A549 (cell line): ENCODE measurements around the gene COX19. TPM values are rescaled to one million over a fixed set of nuclear protein-coding genes. Genes with fewer than 3 reads are reported as not detected.
A peak's percentile ranks its signal among the peaks of the same experiment; 100 is the strongest.
"Not testable (repeated sequence)": the region's sequence is repeated elsewhere in the genome, so short reads cannot be mapped to it uniquely, and the experiment has no call there.

Source experiments
- ATAC-seq, 2 experiments: fragments of 200-7000 bp in 1 of 2; fragments of >200 bp in 1 of 2; cut with Nextera tagmentation in 1 of 2; cut with Tn5 transposase in 1 of 2; 3 replicates each; pipeline versions ENCODE4 v1.8.0 to v1.9.1; 2018 to 2020; ENCODE audit warnings: mild to moderate bottlenecking in 1 of 2, moderate library complexity in 1 of 2
- CTCF ChIA-PET: fragments of 300-600 bp; sonication (Branson Sonifier 250); formaldehyde crosslinking; extraction: SDS; loops from one replicate; lab custom pipeline; 2021; ENCODE audit warnings: antibody characterized with exemption, inconsistent platforms; lab: Yijun Ruan, JAX
- POLR2A ChIA-PET: fragments of 350-600 bp; formaldehyde crosslinking; extraction: SDS; loops from one replicate; lab custom pipeline; 2021; ENCODE audit warnings: antibody characterized with exemption, inconsistent platforms; lab: Yijun Ruan, JAX
- DNase-seq, 2 experiments: peaks; one replicate each; pipeline versions ENCODE4 v3.0.0 to v3.0.0-alpha.2; 2011 to 2016; ENCODE audit warnings: low read depth in 1 of 2, low spot score in 1 of 2
- FAIRE-seq: peaks from 2 replicates; lab custom pipeline; 2011; peaks lifted over from hg19 to GRCh38; lab: Jason Lieb, UNC
- H3K27ac ChIP-seq, 2 experiments: fragments of >200 bp; sonication (Bioruptor Twin); formaldehyde crosslinking; 3 replicates each; pipeline ENCODE4 v1.5.1; 2016 to 2017
- H3K4me1 ChIP-seq: fragments of >200 bp; sonication (Bioruptor Twin); formaldehyde crosslinking; 3 replicates; pipeline ENCODE4 v1.6.1; 2016
- H3K4me2 ChIP-seq: fragments of >200 bp; sonication (Bioruptor Twin); formaldehyde crosslinking; 3 replicates; pipeline ENCODE4 v1.6.1; 2016
- H3K4me3 ChIP-seq: fragments of >200 bp; sonication (Bioruptor Twin); formaldehyde crosslinking; 3 replicates; pipeline ENCODE4 v1.5.1; 2016
- H3K9me3 ChIP-seq: fragments of >200 bp; sonication (Bioruptor Twin); formaldehyde crosslinking; 3 replicates; pipeline ENCODE4 v1.6.1; 2016
- CBX2 ChIP-seq: fragments of 200-600 bp; sonication (generic); IDR thresholded peaks from 2 replicates; pipeline ENCODE4 v1.6.1; 2016; ENCODE audit warnings: low read depth, mild to moderate bottlenecking, borderline replicate concordance
- CHD4 ChIP-seq: fragments of 200-600 bp; sonication (generic); IDR thresholded peaks from 2 replicates; pipeline ENCODE4 v1.6.1; 2016; ENCODE audit warnings: antibody characterized with exemption, mild to moderate bottlenecking, borderline replicate concordance
- ESRRA ChIP-seq: fragments of 150-350 bp; IDR thresholded peaks from 2 replicates; pipeline ENCODE4 v1.6.1; 2014; ENCODE audit warnings: mild to moderate bottlenecking, low read length, borderline replicate concordance
- FOXS1 ChIP-seq: fragments of 250-450 bp; sonication (Bioruptor Pico); IDR thresholded peaks from 2 replicates; pipeline ENCODE4 v1.5.0; 2020; ENCODE audit warnings: mild to moderate bottlenecking, moderate library complexity
- HEYL ChIP-seq: fragments of 250-450 bp; sonication (Bioruptor Pico); IDR thresholded peaks from 2 replicates; pipeline ENCODE4 v1.8.0; 2021; ENCODE audit warnings: mild to moderate bottlenecking, moderate library complexity
- HOXB13 ChIP-seq: fragments of 250-450 bp; sonication (Bioruptor Pico); IDR thresholded peaks from 2 replicates; pipeline ENCODE4 v1.5.0; 2020; ENCODE audit warnings: low read depth, mild to moderate bottlenecking, moderate library complexity
- HOXB5 ChIP-seq: fragments of 250-450 bp; sonication (Bioruptor Pico); IDR thresholded peaks from 2 replicates; pipeline ENCODE4 v1.5.0; 2020; ENCODE audit warnings: mild to moderate bottlenecking, moderate library complexity
- JUN ChIP-seq, 2 experiments: fragments of >200 bp; sonication (Bioruptor Twin); formaldehyde crosslinking; IDR thresholded peaks; 2 replicates in 1 of 2; 3 replicates in 1 of 2; pipeline ENCODE4 v1.6.1; 2016 to 2017
- JUNB ChIP-seq: fragments of >200 bp; sonication (Bioruptor Twin); formaldehyde crosslinking; IDR thresholded peaks from 2 replicates; pipeline ENCODE4 v1.6.1; 2016
- MAZ ChIP-seq: fragments of 150-350 bp; IDR thresholded peaks from 2 replicates; pipeline ENCODE4 v1.6.1; 2014; ENCODE audit warnings: antibody characterized with exemption, low read depth, low read length, borderline replicate concordance
- MYC ChIP-seq: IDR thresholded peaks from 2 replicates; pipeline ENCODE4 v1.6.1; 2012; ENCODE audit warnings: mild to moderate bottlenecking, inconsistent platforms, low read length, improper control_type of control experiment, borderline replicate concordance
- NPAS2 ChIP-seq: fragments of 250-450 bp; sonication (Bioruptor Pico); IDR thresholded peaks from 2 replicates; pipeline ENCODE4 v1.8.0; 2022; ENCODE audit warnings: mild to moderate bottlenecking, moderate library complexity, borderline replicate concordance
- RCOR1 ChIP-seq: fragments of 150-350 bp; IDR thresholded peaks from 2 replicates; pipeline ENCODE4 v1.6.1; 2014; ENCODE audit warnings: antibody characterized with exemption, low read length, low read depth
- RFX5 ChIP-seq: fragments of 450-650 bp; IDR thresholded peaks from 2 replicates; pipeline ENCODE4 v1.7.1; 2014; ENCODE audit warnings: antibody characterized with exemption, mild to moderate bottlenecking, moderate library complexity
- SREBF2 ChIP-seq: fragments of 450-650 bp; IDR thresholded peaks from 2 replicates; pipeline ENCODE4 v1.6.1; 2014; ENCODE audit warnings: mild to moderate bottlenecking, moderate library complexity
- TFCP2L1 ChIP-seq: fragments of 250-450 bp; sonication (Bioruptor Pico); IDR thresholded peaks from 2 replicates; pipeline ENCODE4 v1.5.0; 2021; ENCODE audit warnings: mild to moderate bottlenecking
- ZNF302 ChIP-seq: fragments of 250-450 bp; sonication (Bioruptor Pico); IDR thresholded peaks from 2 replicates; pipeline ENCODE4 v1.9.0; 2021; ENCODE audit warnings: inconsistent platforms, mild to moderate bottlenecking, moderate library complexity
- WGBS: methylation state at CpG from one replicate; pipeline ENCODE4 v1.1.6; 2017; ENCODE audit errors: missing lambda C conversion rate; 5-methylcytosine and 5-hydroxymethylcytosine counted together
- polyA plus RNA-seq, 4 experiments: library from polyadenylated mRNA; depleted of rRNA in 3 of 4; stranded (reverse); fragments of >200 nt; fragmentation: RNase III in 1 of 4; extraction: RNeasy Plus Mini Kit Qiagen cat#74134 plus additional on column Dnase treatment in 1 of 4; gene quantifications; 2 replicates in 3 of 4; 3 replicates in 1 of 4; pipeline ENCODE4 v1.2.3, GENCODE V29; 2011 to 2017
- TF ChIP-seq, protein P1 (sequence below): fragments of 200-600 bp; sonication (generic); IDR thresholded peaks from 2 replicates; pipeline ENCODE4 v1.6.1; 2016; ENCODE audit warnings: antibody characterized with exemption, mild to moderate bottlenecking, moderate library complexity
- TF ChIP-seq, protein P2 (sequence below): fragments of 450-650 bp; IDR thresholded peaks from 2 replicates; pipeline ENCODE4 v1.6.1; 2014; ENCODE audit warnings: antibody characterized with exemption
- TF ChIP-seq, protein P3 (sequence below): IDR thresholded peaks from 2 replicates; pipeline ENCODE4 v1.6.1; 2012
- TF ChIP-seq, protein P4 (sequence below): fragments of 250-450 bp; sonication (Bioruptor Pico); IDR thresholded peaks from 2 replicates; pipeline ENCODE4 v1.5.0; 2021; ENCODE audit warnings: mild to moderate bottlenecking, moderate library complexity, borderline replicate concordance
- TF ChIP-seq, protein P5 (sequence below): fragments of 150-350 bp; IDR thresholded peaks from 2 replicates; pipeline ENCODE4 v1.6.1; 2014; ENCODE audit warnings: low read depth, mild to moderate bottlenecking, low read length

COX19 gene
- polyA plus RNA-seq, 2 of the 4 experiments (the other 2 are of a cell fraction) = 6.2 to 7.6 TPM

DNA sequence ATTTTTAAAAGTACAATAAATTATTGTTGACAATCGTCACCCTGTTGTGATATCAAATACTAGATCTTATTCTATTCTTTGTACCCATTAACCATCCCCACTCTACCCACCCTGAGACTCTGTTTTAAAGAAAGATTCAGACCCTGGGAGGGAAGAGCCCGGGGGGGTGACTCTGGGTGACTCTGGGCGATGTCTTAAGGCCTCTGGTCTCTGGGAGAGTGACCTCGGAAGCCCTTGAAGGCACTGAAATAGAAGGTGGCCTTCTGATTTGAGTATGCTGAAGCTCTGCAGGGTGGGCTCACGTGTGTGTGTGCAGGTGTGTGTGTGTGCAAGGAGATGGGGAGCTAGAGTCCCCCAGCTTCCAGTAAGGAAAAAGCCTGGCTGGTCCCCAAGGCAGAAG, 30.6 kb downstream of the COX19 start:
- WGBS = 67% methylated on average over 5 of the region's 5 CpGs
- POLR2A ChIA-PET = no interaction called here
- Histone ChIP-seq H3K9me3 (peaks cover 7% of the 10 kb centered on the region; the same call in 2 of the 3 replicates), H3K4me1 (no peaks in the 10 kb centered on the region), H3K4me2 (no peak overlapping the region), H3K4me3 (no peak overlapping the region), H3K27ac (no peak overlapping the region)
- DNase-seq (no peak), ATAC-seq (peak; percentile 15 to 52; a peak in 2 of 6 replicates), FAIRE-seq (no peak)
- CTCF ChIA-PET = interaction anchor here (1.2 kb wide), 1 partner anchor 37 kb away, joined by 3 read pairs; no protein-coding TSS in a partner anchor
- TF ChIP-seq, protein P1, sequence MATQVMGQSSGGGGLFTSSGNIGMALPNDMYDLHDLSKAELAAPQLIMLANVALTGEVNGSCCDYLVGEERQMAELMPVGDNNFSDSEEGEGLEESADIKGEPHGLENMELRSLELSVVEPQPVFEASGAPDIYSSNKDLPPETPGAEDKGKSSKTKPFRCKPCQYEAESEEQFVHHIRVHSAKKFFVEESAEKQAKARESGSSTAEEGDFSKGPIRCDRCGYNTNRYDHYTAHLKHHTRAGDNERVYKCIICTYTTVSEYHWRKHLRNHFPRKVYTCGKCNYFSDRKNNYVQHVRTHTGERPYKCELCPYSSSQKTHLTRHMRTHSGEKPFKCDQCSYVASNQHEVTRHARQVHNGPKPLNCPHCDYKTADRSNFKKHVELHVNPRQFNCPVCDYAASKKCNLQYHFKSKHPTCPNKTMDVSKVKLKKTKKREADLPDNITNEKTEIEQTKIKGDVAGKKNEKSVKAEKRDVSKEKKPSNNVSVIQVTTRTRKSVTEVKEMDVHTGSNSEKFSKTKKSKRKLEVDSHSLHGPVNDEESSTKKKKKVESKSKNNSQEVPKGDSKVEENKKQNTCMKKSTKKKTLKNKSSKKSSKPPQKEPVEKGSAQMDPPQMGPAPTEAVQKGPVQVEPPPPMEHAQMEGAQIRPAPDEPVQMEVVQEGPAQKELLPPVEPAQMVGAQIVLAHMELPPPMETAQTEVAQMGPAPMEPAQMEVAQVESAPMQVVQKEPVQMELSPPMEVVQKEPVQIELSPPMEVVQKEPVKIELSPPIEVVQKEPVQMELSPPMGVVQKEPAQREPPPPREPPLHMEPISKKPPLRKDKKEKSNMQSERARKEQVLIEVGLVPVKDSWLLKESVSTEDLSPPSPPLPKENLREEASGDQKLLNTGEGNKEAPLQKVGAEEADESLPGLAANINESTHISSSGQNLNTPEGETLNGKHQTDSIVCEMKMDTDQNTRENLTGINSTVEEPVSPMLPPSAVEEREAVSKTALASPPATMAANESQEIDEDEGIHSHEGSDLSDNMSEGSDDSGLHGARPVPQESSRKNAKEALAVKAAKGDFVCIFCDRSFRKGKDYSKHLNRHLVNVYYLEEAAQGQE = no peak
- TF ChIP-seq JUN (IDR thresholded peaks at IDR 0.05) = no peak
- TF ChIP-seq RCOR1 = no peak
- TF ChIP-seq, protein P2, sequence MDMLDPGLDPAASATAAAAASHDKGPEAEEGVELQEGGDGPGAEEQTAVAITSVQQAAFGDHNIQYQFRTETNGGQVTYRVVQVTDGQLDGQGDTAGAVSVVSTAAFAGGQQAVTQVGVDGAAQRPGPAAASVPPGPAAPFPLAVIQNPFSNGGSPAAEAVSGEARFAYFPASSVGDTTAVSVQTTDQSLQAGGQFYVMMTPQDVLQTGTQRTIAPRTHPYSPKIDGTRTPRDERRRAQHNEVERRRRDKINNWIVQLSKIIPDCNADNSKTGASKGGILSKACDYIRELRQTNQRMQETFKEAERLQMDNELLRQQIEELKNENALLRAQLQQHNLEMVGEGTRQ = no peak
- TF ChIP-seq ESRRA = no peak
- no peak for TF ChIP-seq CHD4
- no peak for TF ChIP-seq TFCP2L1 (CRISPR knock-in tag)
- TF ChIP-seq MAZ = no peak
- TF ChIP-seq JUNB = no peak
- TF ChIP-seq CBX2 = no peak
- TF ChIP-seq HOXB13 (CRISPR knock-in tag) = no peak
- no peak for TF ChIP-seq HOXB5 (CRISPR knock-in tag)
- TF ChIP-seq HEYL (CRISPR knock-in tag) = no peak
- no peak for TF ChIP-seq NPAS2 (CRISPR knock-in tag)
- TF ChIP-seq, protein P3, sequence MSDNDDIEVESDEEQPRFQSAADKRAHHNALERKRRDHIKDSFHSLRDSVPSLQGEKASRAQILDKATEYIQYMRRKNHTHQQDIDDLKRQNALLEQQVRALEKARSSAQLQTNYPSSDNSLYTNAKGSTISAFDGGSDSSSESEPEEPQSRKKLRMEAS = no peak

DNA sequence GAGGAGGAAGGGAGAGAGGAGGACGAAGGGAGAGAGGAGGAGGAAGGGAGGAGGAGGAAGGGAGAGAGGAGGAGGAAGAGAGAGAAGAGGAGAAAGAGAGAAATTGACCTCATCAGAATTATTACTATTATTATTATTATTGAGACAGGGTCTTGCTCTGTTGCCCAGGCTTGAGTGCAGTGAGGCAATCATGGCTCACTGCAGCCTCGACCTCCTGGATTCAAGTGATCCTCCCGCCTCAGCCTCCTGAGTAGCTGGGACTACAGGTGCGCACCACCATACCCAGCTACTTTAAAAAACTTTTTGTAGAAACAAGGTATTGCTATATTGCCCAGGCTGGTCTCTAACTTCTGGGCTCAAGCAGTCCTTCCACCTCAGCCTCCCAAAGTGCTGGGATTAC, 31.6 kb downstream of the COX19 start:
- 67% methylated on average over 3 of the region's 4 CpGs for WGBS
- ATAC-seq, H3K4me3 ChIP-seq, H3K27ac ChIP-seq, CTCF ChIA-PET, POLR2A ChIA-PET, FAIRE-seq, H3K4me1 ChIP-seq, H3K4me2 ChIP-seq, H3K9me3 ChIP-seq, DNase-seq: not testable (repeated sequence)

DNA sequence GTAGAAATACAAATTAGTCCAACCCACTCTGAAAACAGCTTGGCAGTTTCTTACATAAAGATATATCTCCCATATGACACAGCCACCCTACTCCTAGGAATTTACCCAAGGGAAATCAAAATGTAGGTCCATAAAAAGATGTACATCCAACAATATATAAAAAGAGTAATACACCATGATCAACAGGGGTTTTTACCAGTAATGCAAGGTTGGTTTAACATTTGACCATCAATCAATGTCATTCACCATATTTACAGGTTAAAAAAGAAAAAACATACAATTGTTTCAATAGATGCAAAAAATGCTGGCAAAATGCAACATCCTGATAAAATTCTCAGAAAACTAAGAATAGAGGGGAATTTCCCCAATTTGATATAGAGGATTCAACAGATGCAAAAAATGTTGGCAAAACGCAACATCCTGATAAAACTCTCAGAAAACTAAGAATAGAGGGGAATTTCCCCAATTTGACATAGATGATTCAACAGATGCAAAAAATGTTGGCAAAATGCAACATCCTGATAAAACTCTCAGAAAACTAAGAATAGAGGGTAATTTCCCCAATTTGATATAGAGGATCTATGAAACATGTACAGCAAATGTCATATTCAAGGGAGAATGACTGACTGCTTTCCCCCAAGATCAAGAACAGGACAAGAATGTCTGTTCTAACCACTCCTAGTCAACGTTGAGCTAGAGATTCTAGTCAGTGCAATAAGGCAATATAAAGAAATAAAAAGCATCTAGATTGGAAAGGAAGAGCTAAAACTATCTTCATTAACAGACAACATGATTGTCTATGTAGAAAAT, 34.5 kb downstream of the COX19 start:
- Histone ChIP-seq H3K9me3 (peaks cover 7% of the 10 kb centered on the region; the same call in 2 of the 3 replicates), H3K4me3 (no peak overlapping the region), H3K4me1 (peaks cover 12% of the 10 kb centered on the region), H3K27ac (no peak overlapping the region), H3K4me2 (no peak overlapping the region)
- WGBS = 17% methylated on average over 2 of the region's 2 CpGs
- FAIRE-seq = no peak
- CTCF ChIA-PET = interaction anchor here (0.6 to 1.7 kb wide), 2 partner anchors 9 to 10 kb away, joined by 3 to 4 read pairs; no protein-coding TSS in a partner anchor
- DNase-seq = no peak
- POLR2A ChIA-PET = no interaction called here
- TF ChIP-seq HEYL (CRISPR knock-in tag) (no peak), CHD4 (no peak), MYC (no peak), JUN (IDR thresholded peaks at IDR 0.05) (no peak), MAZ (no peak), FOXS1 (no peak), RCOR1 (no peak), HOXB5 (CRISPR knock-in tag) (no peak), RFX5 (no peak), ZNF302 (CRISPR knock-in tag) (no peak), SREBF2 (no peak)
- TF ChIP-seq, protein P4, sequence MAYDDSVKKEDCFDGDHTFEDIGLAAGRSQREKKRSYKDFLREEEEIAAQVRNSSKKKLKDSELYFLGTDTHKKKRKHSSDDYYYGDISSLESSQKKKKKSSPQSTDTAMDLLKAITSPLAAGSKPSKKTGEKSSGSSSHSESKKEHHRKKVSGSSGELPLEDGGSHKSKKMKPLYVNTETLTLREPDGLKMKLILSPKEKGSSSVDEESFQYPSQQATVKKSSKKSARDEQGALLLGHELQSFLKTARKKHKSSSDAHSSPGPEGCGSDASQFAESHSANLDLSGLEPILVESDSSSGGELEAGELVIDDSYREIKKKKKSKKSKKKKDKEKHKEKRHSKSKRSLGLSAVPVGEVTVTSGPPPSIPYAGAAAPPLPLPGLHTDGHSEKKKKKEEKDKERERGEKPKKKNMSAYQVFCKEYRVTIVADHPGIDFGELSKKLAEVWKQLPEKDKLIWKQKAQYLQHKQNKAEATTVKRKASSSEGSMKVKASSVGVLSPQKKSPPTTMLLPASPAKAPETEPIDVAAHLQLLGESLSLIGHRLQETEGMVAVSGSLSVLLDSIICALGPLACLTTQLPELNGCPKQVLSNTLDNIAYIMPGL (CRISPR knock-in tag) = no peak
- TF ChIP-seq, protein P5, sequence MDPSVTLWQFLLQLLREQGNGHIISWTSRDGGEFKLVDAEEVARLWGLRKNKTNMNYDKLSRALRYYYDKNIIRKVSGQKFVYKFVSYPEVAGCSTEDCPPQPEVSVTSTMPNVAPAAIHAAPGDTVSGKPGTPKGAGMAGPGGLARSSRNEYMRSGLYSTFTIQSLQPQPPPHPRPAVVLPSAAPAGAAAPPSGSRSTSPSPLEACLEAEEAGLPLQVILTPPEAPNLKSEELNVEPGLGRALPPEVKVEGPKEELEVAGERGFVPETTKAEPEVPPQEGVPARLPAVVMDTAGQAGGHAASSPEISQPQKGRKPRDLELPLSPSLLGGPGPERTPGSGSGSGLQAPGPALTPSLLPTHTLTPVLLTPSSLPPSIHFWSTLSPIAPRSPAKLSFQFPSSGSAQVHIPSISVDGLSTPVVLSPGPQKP = no peak
- TF ChIP-seq, protein P3 = no peak
- no peak for ATAC-seq
